Activated naive CD8-positive, alpha-beta T cell treated with anti-CD3 and anti-CD28 coated beads for 36 hours (primary cell): ENCODE data around the gene FUS. TPM values are rescaled to one million over a fixed set of nuclear protein-coding genes. Genes with fewer than 3 reads are reported as not detected.
"Not testable (repeated sequence)": the region's sequence is repeated elsewhere in the genome, so short reads cannot be mapped to it uniquely, and the experiment has no call there.

Experiments
- DNase-seq: peaks from one replicate; pipeline ENCODE4 v3.0.0; 2021
- H3K27ac Mint-ChIP-seq: one replicate; pipeline ENCODE4 v1.8.0; 2022; ENCODE audit warnings: mild to moderate bottlenecking, moderate library complexity, mixed read lengths
- H3K27me3 Mint-ChIP-seq: one replicate; pipeline ENCODE4 v1.8.0; 2022; ENCODE audit warnings: mild to moderate bottlenecking, mixed read lengths
- H3K36me3 Mint-ChIP-seq: one replicate; pipeline ENCODE4 v1.8.0; 2021; ENCODE audit warnings: mild to moderate bottlenecking, mixed read lengths
- H3K4me1 Mint-ChIP-seq: one replicate; pipeline ENCODE4 v1.8.0; 2021; ENCODE audit warnings: mixed read lengths
- H3K4me3 Mint-ChIP-seq: one replicate; pipeline ENCODE4 v1.8.0; 2022; ENCODE audit warnings: mild to moderate bottlenecking, moderate library complexity, mixed read lengths
- H3K9me3 Mint-ChIP-seq: one replicate; pipeline ENCODE4 v1.8.0; 2022; ENCODE audit warnings: mixed read lengths
- total RNA-seq, 2 experiments: library from RNA; stranded (reverse); gene quantifications; one replicate each; pipeline ENCODE4 v1.2.3, GENCODE V29; 2021

The FUS gene
- 100 to 1,000 TPM; 817 to 858 TPM for total RNA-seq

GRCh38 chr16:31179747-31180459 lies at the start of gene FUS:
FUS (plus strand) TSS chr16:31180139; CDS start chr16:31180215, 76 bp downstream.
- peak; percentile 91 for DNase-seq
- Mint-ChIP-seq H3K36me3 (peaks cover 47% of the 10 kb centered on the region), H3K4me1 (peaks cover 46% of the 10 kb centered on the region), H3K27ac (peak within 1 kb of the TSS; percentile 100), H3K27me3 (peaks cover 12% of the 10 kb centered on the region), H3K9me3 (no peaks in the 10 kb centered on the region), H3K4me3 (peak within 1 kb of the TSS; percentile 97)

- Mint-ChIP-seq H3K4me1 (no peaks in the 10 kb centered on the region), H3K9me3 (no peaks in the 10 kb centered on the region), H3K27ac (no peak overlapping the region), H3K4me3 (no peak overlapping the region), H3K36me3 (peaks cover 3% of the 10 kb centered on the region), H3K27me3 (no peaks in the 10 kb centered on the region)
- DNase-seq = no peak
Measured at GRCh38 chr16:31130336-31130891, 49.5 kb upstream of the FUS start.

- H3K27ac Mint-ChIP-seq = no peak overlapping the region
- H3K4me3 Mint-ChIP-seq = no peak overlapping the region
- H3K27me3 Mint-ChIP-seq = no peaks in the 10 kb centered on the region
- no peak for DNase-seq
- H3K4me1 Mint-ChIP-seq = no peaks in the 10 kb centered on the region
- H3K36me3 Mint-ChIP-seq = peaks cover 3% of the 10 kb centered on the region
- H3K9me3 Mint-ChIP-seq = no peaks in the 10 kb centered on the region
Measured at GRCh38 chr16:31130899-31131298, 49.0 kb upstream of the FUS start.

- no peak overlapping the region for H3K4me3 Mint-ChIP-seq
- H3K27me3 Mint-ChIP-seq = no peaks in the 10 kb centered on the region
- H3K27ac Mint-ChIP-seq = no peak overlapping the region
- no peaks in the 10 kb centered on the region for H3K4me1 Mint-ChIP-seq
- peaks cover 3% of the 10 kb centered on the region for H3K36me3 Mint-ChIP-seq
- DNase-seq = no peak
- H3K9me3 Mint-ChIP-seq = no peaks in the 10 kb centered on the region
Measured at GRCh38 chr16:31131416-31131815, 48.5 kb upstream of the FUS start.

- no peak for DNase-seq
- H3K4me1 Mint-ChIP-seq = no peaks in the 10 kb centered on the region
- H3K4me3 Mint-ChIP-seq = no peak overlapping the region
- no peak overlapping the region for H3K27ac Mint-ChIP-seq
- H3K36me3 Mint-ChIP-seq = peaks cover 3% of the 10 kb centered on the region
- H3K27me3 Mint-ChIP-seq = no peaks in the 10 kb centered on the region
- H3K9me3 Mint-ChIP-seq = no peaks in the 10 kb centered on the region
Measured at GRCh38 chr16:31131841-31132271, 48.1 kb upstream of the FUS start.

GRCh38 chr16:31132303-31132979 lies 47.5 kb upstream of the FUS start:
- Mint-ChIP-seq H3K27ac (no peak overlapping the region), H3K4me1 (no peaks in the 10 kb centered on the region), H3K4me3 (no peak overlapping the region), H3K27me3 (no peaks in the 10 kb centered on the region), H3K36me3 (peaks cover 3% of the 10 kb centered on the region), H3K9me3 (no peaks in the 10 kb centered on the region)
- DNase-seq = no peak

GRCh38 chr16:31133046-31133501 lies 46.9 kb upstream of the FUS start:
- Mint-ChIP-seq H3K4me3 (no peak overlapping the region), H3K27ac (no peak overlapping the region), H3K4me1 (no peaks in the 10 kb centered on the region), H3K9me3 (no peaks in the 10 kb centered on the region), H3K27me3 (no peaks in the 10 kb centered on the region), H3K36me3 (peaks cover 3% of the 10 kb centered on the region)
- DNase-seq = no peak

GRCh38 chr16:31134091-31134571 lies 45.8 kb upstream of the FUS start:
- H3K4me1 Mint-ChIP-seq = no peaks in the 10 kb centered on the region
- no peak overlapping the region for H3K4me3 Mint-ChIP-seq
- no peaks in the 10 kb centered on the region for H3K27me3 Mint-ChIP-seq
- H3K36me3 Mint-ChIP-seq = peaks cover 3% of the 10 kb centered on the region
- no peak overlapping the region for H3K27ac Mint-ChIP-seq
- no peaks in the 10 kb centered on the region for H3K9me3 Mint-ChIP-seq
- no peak for DNase-seq

GRCh38 chr16:31134625-31135534 lies 45.1 kb upstream of the FUS start:
- Mint-ChIP-seq H3K4me3 (no peak overlapping the region), H3K27ac (no peak overlapping the region)

GRCh38 chr16:31135535-31136286 lies 44.2 kb upstream of the FUS start, which contains the start of gene PRSS8:
PRSS8 (minus strand) TSS chr16:31135727; CDS start chr16:31135498, 229 bp downstream.
- no peaks in the 10 kb centered on the region for H3K9me3 Mint-ChIP-seq
- no peak for DNase-seq
- H3K27ac Mint-ChIP-seq = no peak within 1 kb of the TSS
- no peak within 1 kb of the TSS for H3K4me3 Mint-ChIP-seq
- H3K36me3 Mint-ChIP-seq = no peaks in the 10 kb centered on the region
- H3K4me1 Mint-ChIP-seq = no peaks in the 10 kb centered on the region
- no peaks in the 10 kb centered on the region for H3K27me3 Mint-ChIP-seq

More at GRCh38 chr16:31134625-31135534, 45.1 kb upstream of the FUS start:
- Mint-ChIP-seq H3K9me3 (no peaks in the 10 kb centered on the region), H3K36me3 (peaks cover 3% of the 10 kb centered on the region), H3K4me1 (no peaks in the 10 kb centered on the region), H3K27me3 (no peaks in the 10 kb centered on the region)
- no peak for DNase-seq

- Mint-ChIP-seq H3K27me3 (no peaks in the 10 kb centered on the region), H3K4me1 (peaks cover under 1% of the 10 kb centered on the region), H3K4me3 (no peak overlapping the region), H3K9me3 (no peaks in the 10 kb centered on the region), H3K27ac (no peak overlapping the region), H3K36me3 (no peaks in the 10 kb centered on the region)
- no peak for DNase-seq
Measured at GRCh38 chr16:31136287-31136662, 43.7 kb upstream of the FUS start.

GRCh38 chr16:31136822-31137499 lies 43.0 kb upstream of the FUS start:
- DNase-seq, H3K9me3 Mint-ChIP-seq, H3K27ac Mint-ChIP-seq, H3K4me1 Mint-ChIP-seq, H3K27me3 Mint-ChIP-seq, H3K36me3 Mint-ChIP-seq, H3K4me3 Mint-ChIP-seq: not testable (repeated sequence)

- H3K36me3 Mint-ChIP-seq = no peaks in the 10 kb centered on the region
Measured at GRCh38 chr16:31138621-31139578, 41.0 kb upstream of the FUS start.

More at GRCh38 chr16:31138621-31139578, 41.0 kb upstream of the FUS start:
- Mint-ChIP-seq H3K4me1 (peaks cover 9% of the 10 kb centered on the region), H3K4me3 (no peak overlapping the region), H3K27me3 (no peaks in the 10 kb centered on the region), H3K27ac (no peak overlapping the region), H3K9me3 (no peaks in the 10 kb centered on the region)
- DNase-seq = no peak
